ENCODE results near the gene SPPL3.
"Not testable (repeated sequence)": the region's sequence is repeated elsewhere in the genome, so short reads cannot be mapped to it uniquely, and the experiment has no call there.

Gene SPPL3

GRCh38 chr12:120904197-120904773, at the start of gene SPPL3:
Gene SPPL3, minus strand, starts transcription at chr12:120904358. Its CDS starts 491 bp downstream, at chr12:120903867.
- H3K9me3 ChIP-seq (ENCODE audit: control insufficient read depth, insufficient read depth, low read length) = no peaks in the 10 kb centered on the region
- H3K4me1 ChIP-seq (ENCODE audit: insufficient read depth, low read length) = peaks cover 9% of the 10 kb centered on the region
- H3K36me3 ChIP-seq (ENCODE audit: insufficient read depth, low read length) = peaks cover 3% of the 10 kb centered on the region; the same call in 1 of the 2 replicates
- H3K9ac ChIP-seq (ENCODE audit: low read depth, low read length) = peak within 1 kb of the TSS; percentile 72

GRCh38 chr12:120950807-120951206, 46.6 kb upstream of the SPPL3 start:
- Histone ChIP-seq H3K4me1 (ENCODE audit: insufficient read depth, low read length) (no peaks in the 10 kb centered on the region), H3K9me3 (ENCODE audit: control insufficient read depth, insufficient read depth, low read length) (no peaks in the 10 kb centered on the region; the same call in 1 of the 2 replicates), H3K36me3 (ENCODE audit: insufficient read depth, low read length) (no peaks in the 10 kb centered on the region), H3K9ac (ENCODE audit: low read depth, low read length) (no peak overlapping the region)

- H3K36me3 ChIP-seq (ENCODE audit: insufficient read depth, low read length); H3K9ac ChIP-seq (ENCODE audit: low read depth, low read length); H3K4me1 ChIP-seq (ENCODE audit: insufficient read depth, low read length); H3K9me3 ChIP-seq (ENCODE audit: control insufficient read depth, insufficient read depth, low read length): not testable (repeated sequence)
These were observed 46.2 kb upstream of the SPPL3 start for GRCh38 chr12:120950260-120950799.

- H3K4me1 ChIP-seq (ENCODE audit: insufficient read depth, low read length); H3K9ac ChIP-seq (ENCODE audit: low read depth, low read length); H3K9me3 ChIP-seq (ENCODE audit: control insufficient read depth, insufficient read depth, low read length); H3K36me3 ChIP-seq (ENCODE audit: insufficient read depth, low read length): not testable (repeated sequence)
These were observed 41.4 kb upstream of the SPPL3 start for GRCh38 chr12:120945516-120945915.

- H3K36me3 ChIP-seq (ENCODE audit: insufficient read depth, low read length) = no peaks in the 10 kb centered on the region
- no peaks in the 10 kb centered on the region for H3K9me3 ChIP-seq (ENCODE audit: control insufficient read depth, insufficient read depth, low read length)
- H3K9ac ChIP-seq (ENCODE audit: low read depth, low read length) = no peak overlapping the region
- H3K4me1 ChIP-seq (ENCODE audit: insufficient read depth, low read length) = no peaks in the 10 kb centered on the region
These were observed 40.6 kb upstream of the SPPL3 start for GRCh38 chr12:120944645-120945217.

GRCh38 chr12:120943482-120943881, 39.3 kb upstream of the SPPL3 start:
- H3K36me3 ChIP-seq (ENCODE audit: insufficient read depth, low read length) = no peaks in the 10 kb centered on the region
- H3K9ac ChIP-seq (ENCODE audit: low read depth, low read length) = no peak overlapping the region
- no peaks in the 10 kb centered on the region for H3K4me1 ChIP-seq (ENCODE audit: insufficient read depth, low read length)
- no peaks in the 10 kb centered on the region for H3K9me3 ChIP-seq (ENCODE audit: control insufficient read depth, insufficient read depth, low read length)

- Histone ChIP-seq H3K4me1 (ENCODE audit: insufficient read depth, low read length) (no peaks in the 10 kb centered on the region), H3K9me3 (ENCODE audit: control insufficient read depth, insufficient read depth, low read length) (no peaks in the 10 kb centered on the region), H3K36me3 (ENCODE audit: insufficient read depth, low read length) (no peaks in the 10 kb centered on the region)
These were observed 37.8 kb upstream of the SPPL3 start for GRCh38 chr12:120941846-120942405.

GRCh38 chr12:120941412-120941811, 37.3 kb upstream of the SPPL3 start:
- Histone ChIP-seq H3K4me1 (ENCODE audit: insufficient read depth, low read length) (no peaks in the 10 kb centered on the region), H3K9me3 (ENCODE audit: control insufficient read depth, insufficient read depth, low read length) (no peaks in the 10 kb centered on the region), H3K9ac (ENCODE audit: low read depth, low read length) (no peak overlapping the region), H3K36me3 (ENCODE audit: insufficient read depth, low read length) (no peaks in the 10 kb centered on the region)

More at GRCh38 chr12:120941846-120942405, 37.8 kb upstream of the SPPL3 start:
- H3K9ac ChIP-seq (ENCODE audit: low read depth, low read length) = no peak overlapping the region

GRCh38 chr12:120940799-120941198, 36.6 kb upstream of the SPPL3 start:
- Histone ChIP-seq H3K9me3 (ENCODE audit: control insufficient read depth, insufficient read depth, low read length) (no peaks in the 10 kb centered on the region), H3K4me1 (ENCODE audit: insufficient read depth, low read length) (no peaks in the 10 kb centered on the region), H3K36me3 (ENCODE audit: insufficient read depth, low read length) (no peaks in the 10 kb centered on the region), H3K9ac (ENCODE audit: low read depth, low read length) (no peak overlapping the region)

GRCh38 chr12:120940006-120940405, 35.8 kb upstream of the SPPL3 start:
- H3K4me1 ChIP-seq (ENCODE audit: insufficient read depth, low read length) = no peaks in the 10 kb centered on the region
- H3K36me3 ChIP-seq (ENCODE audit: insufficient read depth, low read length) = no peaks in the 10 kb centered on the region
- no peak overlapping the region for H3K9ac ChIP-seq (ENCODE audit: low read depth, low read length)
- H3K9me3 ChIP-seq (ENCODE audit: control insufficient read depth, insufficient read depth, low read length) = no peaks in the 10 kb centered on the region

- Histone ChIP-seq H3K4me1 (ENCODE audit: insufficient read depth, low read length) (no peaks in the 10 kb centered on the region), H3K36me3 (ENCODE audit: insufficient read depth, low read length) (no peaks in the 10 kb centered on the region), H3K9ac (ENCODE audit: low read depth, low read length) (no peak overlapping the region), H3K9me3 (ENCODE audit: control insufficient read depth, insufficient read depth, low read length) (no peaks in the 10 kb centered on the region)
These were observed 35.4 kb upstream of the SPPL3 start for GRCh38 chr12:120939523-120939922.

- H3K4me1 ChIP-seq (ENCODE audit: insufficient read depth, low read length) = no peaks in the 10 kb centered on the region
- H3K9me3 ChIP-seq (ENCODE audit: control insufficient read depth, insufficient read depth, low read length) = no peaks in the 10 kb centered on the region
- no peak overlapping the region for H3K9ac ChIP-seq (ENCODE audit: low read depth, low read length)
These were observed 34.3 kb upstream of the SPPL3 start for GRCh38 chr12:120938496-120938895.

GRCh38 chr12:120936197-120936596, 32.0 kb upstream of the SPPL3 start:
- no peaks in the 10 kb centered on the region for H3K9me3 ChIP-seq (ENCODE audit: control insufficient read depth, insufficient read depth, low read length)
- H3K36me3 ChIP-seq (ENCODE audit: insufficient read depth, low read length) = no peaks in the 10 kb centered on the region
- H3K4me1 ChIP-seq (ENCODE audit: insufficient read depth, low read length) = no peaks in the 10 kb centered on the region
- no peak overlapping the region for H3K9ac ChIP-seq (ENCODE audit: low read depth, low read length)

More at GRCh38 chr12:120938496-120938895, 34.3 kb upstream of the SPPL3 start:
- H3K36me3 ChIP-seq (ENCODE audit: insufficient read depth, low read length) = no peaks in the 10 kb centered on the region

- Histone ChIP-seq H3K9ac (ENCODE audit: low read depth, low read length) (no peak overlapping the region), H3K36me3 (ENCODE audit: insufficient read depth, low read length) (no peaks in the 10 kb centered on the region), H3K4me1 (ENCODE audit: insufficient read depth, low read length) (no peaks in the 10 kb centered on the region)
These were observed 29.6 kb upstream of the SPPL3 start for GRCh38 chr12:120933786-120934185.

GRCh38 chr12:120932956-120933526, 28.9 kb upstream of the SPPL3 start:
- H3K9ac ChIP-seq (ENCODE audit: low read depth, low read length) = no peak overlapping the region
- H3K36me3 ChIP-seq (ENCODE audit: insufficient read depth, low read length) = no peaks in the 10 kb centered on the region
- no peaks in the 10 kb centered on the region for H3K9me3 ChIP-seq (ENCODE audit: control insufficient read depth, insufficient read depth, low read length)
- no peaks in the 10 kb centered on the region for H3K4me1 ChIP-seq (ENCODE audit: insufficient read depth, low read length)

More at GRCh38 chr12:120933786-120934185, 29.6 kb upstream of the SPPL3 start:
- H3K9me3 ChIP-seq (ENCODE audit: control insufficient read depth, insufficient read depth, low read length) = no peaks in the 10 kb centered on the region

Data from ES-I3 (cell line).